ENCODE data around the gene EXD3.
"Not testable (repeated sequence)": the region's sequence is repeated elsewhere in the genome, so short reads cannot be mapped to it uniquely, and the experiment has no call there.

Gene EXD3

DNA sequence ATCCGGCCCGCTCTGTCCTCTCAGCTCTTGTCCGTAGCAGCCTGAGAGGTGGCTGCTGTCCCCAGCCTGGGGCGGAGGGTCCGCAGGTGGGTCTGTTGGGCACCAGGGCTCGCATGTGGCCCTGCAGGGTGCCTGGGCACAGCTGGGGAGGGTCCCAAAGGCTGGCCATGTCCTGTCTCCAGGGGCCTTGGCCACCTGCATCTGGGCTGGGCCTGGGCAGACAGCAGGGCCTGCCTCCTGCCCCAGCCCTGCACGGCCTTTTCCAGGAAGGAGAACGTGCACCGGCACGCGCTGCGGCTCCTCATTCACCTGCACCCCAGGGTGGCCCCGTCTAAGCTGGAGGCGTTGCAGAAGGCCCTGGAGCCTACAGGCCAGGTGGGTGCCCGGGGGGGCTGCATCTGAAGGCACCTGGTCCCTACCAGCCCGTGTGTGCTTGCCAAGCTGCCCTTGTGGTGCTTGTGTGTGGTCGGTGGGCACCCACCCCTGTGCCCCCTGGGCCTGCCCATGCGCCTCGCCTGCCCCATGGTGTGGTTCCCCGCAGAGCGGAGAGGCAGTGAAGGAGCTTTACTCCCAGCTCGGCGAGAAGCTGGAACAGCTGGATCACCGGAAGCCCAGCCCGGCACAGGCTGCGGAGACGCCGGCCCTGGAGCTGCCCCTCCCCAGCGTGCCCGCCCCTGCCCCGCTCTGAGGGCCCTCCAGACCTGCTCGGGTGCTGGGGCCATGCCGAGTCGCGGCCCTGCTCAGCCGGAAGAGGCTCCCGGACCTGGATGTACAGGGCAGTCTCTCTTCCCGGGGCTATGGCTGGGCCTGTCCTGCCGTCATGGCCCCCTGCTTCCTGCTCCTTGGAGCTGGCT lies 150.5 kb downstream of the EXD3 start:
- no peak for DNase-seq (ENCODE audit: low read depth in 2 of 2)

GRCh38 chr9:137271696-137272076 lies 151.3 kb downstream of the EXD3 start:
- no peak for DNase-seq (ENCODE audit: low read depth in 2 of 2)

DNA sequence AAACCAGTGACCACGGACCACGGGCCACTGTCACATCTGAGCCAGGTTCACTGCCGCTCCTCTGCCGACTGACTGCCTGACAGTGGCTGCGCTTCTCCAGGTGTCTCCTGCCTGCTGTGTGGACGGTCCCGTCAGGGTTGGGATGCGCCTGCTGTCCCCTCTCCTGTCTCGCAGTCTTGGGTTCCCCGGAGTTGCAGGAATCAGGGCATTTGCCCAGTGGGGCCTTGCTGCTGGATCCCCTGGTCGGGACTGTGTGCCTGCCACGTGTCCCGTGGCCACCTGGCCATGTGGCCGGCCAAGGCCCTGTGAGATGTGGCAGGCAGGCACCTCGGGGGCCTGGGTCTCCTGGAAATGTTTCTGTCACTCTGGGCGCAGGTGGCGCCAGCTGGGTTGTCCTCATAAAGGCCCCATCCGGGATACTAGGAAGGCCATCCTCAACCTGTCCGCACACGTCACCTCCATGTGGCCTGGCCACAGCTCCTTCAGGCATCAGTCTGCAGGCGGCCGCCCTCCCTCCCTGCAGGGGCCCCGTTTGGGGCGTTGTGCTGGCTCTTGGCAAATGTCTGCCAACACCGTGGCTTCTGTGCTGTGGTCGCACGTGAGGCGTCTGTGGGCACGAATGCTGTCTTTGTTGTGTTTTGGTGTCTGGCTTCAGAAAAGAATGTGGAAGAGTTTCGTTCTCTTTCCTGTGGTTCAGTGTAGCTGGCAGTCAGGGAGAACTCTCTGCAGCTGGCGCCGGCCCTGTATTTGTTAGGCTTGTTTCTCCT lies 151.8 kb downstream of the EXD3 start:
- no peak for DNase-seq (ENCODE audit: low read depth in 2 of 2)

DNA sequence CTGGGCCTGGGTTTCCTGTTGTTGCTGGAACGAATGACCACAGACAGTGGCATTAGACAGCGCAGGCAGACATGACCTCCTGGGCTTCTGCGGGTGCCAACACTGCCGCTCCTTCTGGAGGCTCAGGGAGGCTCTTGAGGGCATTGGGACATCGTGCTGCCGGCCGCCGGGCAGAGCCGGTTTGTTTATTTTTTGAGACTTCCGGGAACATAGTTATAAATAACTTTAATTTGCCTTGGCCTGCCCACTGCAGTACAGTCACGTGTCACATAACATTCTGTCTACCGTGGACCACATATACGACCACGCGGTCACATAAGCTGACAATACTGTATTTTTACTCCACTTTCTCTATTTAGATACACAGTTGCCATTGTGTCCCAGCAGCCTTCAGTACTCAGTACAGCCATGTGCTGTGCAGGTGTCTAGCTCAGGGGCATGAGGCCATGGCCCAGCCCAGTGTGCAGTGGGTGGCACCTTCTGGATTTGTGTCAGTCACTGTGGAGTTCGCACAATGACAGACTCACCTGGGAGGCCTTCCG lies 153.7 kb downstream of the EXD3 start:
- DNase-seq (ENCODE audit: low read depth in 2 of 2) = no peak

- DNase-seq (ENCODE audit: low read depth in 2 of 2) = no peak
These were observed 154.3 kb downstream of the EXD3 start for GRCh38 chr9:137268538-137269201.

- DNase-seq (ENCODE audit: low read depth in 2 of 2) = no peak
These were observed 155.0 kb downstream of the EXD3 start for GRCh38 chr9:137267933-137268355.

GRCh38 chr9:137266585-137267453 lies 156.1 kb downstream of the EXD3 start:
- DNase-seq (ENCODE audit: low read depth in 2 of 2) = no peak

DNA sequence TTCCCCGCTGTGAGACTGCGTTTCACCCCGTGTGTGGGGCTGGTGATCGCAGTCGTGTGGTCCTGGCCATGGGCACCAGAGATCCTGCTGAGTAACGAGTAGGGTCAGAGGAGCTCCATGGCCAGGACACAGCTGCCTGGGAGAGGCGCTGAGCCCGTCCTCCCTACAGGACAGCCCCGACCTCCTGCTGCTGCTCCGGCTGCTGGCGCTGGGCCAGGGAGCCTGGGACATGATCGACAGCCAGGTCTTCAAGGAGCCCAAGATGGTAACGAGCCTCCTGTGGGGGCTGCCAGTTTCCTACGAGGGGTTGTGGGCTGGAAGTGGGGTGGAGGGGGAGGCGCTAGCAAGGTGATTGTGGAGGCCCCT lies 156.8 kb downstream of the EXD3 start:
- DNase-seq (ENCODE audit: low read depth in 2 of 2) = no peak

DNA sequence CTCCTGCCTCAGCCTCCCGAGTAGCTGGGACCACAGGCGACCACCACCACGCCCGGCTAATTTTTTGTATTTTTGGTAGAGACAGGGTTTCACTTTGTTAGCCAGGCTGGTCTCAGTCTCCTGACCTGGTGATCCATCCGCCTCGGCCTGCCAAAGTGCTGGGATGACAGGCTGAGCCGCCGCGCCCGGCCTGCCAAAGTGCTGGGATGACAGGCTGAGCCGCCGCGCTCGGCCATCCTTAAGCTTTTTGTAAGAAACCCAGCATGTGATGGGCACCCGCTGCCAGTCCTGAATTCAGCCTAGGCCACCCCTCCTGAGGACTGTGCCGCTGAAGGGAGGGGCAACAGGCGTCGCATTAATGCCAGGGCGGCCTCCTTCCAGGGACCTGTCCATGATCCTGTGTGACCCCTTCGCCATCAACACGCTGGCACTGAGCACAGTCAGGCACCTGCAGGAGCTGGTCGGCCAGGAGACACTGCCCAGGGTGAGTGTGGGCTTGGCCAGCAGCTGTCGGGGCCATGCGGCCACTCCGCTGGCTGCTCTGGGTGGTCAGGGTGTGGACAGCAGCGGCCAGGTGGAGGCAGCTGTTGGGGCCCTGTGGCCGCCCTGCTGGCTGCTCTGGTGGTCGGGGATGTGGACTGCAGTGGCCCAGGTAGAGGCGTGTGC lies 157.3 kb downstream of the EXD3 start:
- no peak for DNase-seq (ENCODE audit: low read depth in 2 of 2)

GRCh38 chr9:137264067-137264466 lies 158.9 kb downstream of the EXD3 start:
- no peak for DNase-seq (ENCODE audit: low read depth in 2 of 2)

DNA sequence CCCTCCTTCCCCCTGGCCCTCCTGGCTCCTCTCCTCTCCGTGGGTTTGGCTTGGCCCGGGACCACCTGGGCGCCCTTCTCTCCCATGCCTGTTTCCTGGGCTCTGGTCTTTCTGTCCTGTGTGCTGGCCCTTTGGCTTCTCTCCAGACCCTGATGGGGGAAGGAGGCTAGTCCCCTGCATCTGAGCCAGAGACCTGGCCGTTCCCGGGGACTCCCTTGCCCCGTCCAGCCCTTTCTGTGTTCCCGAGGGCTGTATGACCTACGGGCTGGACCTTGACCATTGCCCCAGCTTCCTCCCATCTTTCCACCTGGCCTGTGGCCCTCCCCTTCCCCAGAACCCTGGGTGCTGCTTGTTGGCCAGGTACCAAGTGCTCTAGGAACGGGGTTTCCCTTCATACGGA lies 159.5 kb downstream of the EXD3 start:
- DNase-seq (ENCODE audit: low read depth in 2 of 2) = no peak

DNA sequence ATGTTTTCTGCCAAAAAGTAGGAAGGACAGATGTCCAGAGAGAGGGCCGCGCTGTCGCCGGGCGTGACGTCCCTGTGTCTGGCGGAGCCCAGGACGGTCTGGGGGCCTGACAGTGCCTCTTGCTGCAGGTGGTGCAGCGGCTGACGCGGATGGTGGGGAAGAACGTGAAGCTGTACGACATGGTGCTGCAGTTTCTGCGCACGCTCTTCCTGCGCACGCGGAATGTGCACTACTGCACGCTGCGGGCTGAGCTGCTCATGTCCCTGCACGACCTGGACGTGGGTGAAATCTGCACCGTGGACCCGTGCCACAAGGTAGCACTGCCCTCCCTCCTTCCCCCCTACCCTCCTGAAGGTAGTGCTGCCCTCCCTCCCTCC lies 160.1 kb downstream of the EXD3 start:
- no peak for DNase-seq (ENCODE audit: low read depth in 2 of 2)

- DNase-seq (ENCODE audit: low read depth in 2 of 2) = not testable (repeated sequence)
These were observed 160.6 kb downstream of the EXD3 start for GRCh38 chr9:137262173-137262908.

Data from fibroblast of skin of left biceps (primary cell).